GM20431 (cell line): ENCODE data around the gene SCRG1.

Experiments used
- in situ Hi-C: fragments of 300-500 bp; cut with MseI, MboI; formaldehyde crosslinking; loops from one replicate; pipeline ENCODE4 v1.15.0; 2020; ENCODE audit warnings: low sequenced_read_pairs; ENCODE audit not compliant: unreplicated experiment

Gene SCRG1

DNA sequence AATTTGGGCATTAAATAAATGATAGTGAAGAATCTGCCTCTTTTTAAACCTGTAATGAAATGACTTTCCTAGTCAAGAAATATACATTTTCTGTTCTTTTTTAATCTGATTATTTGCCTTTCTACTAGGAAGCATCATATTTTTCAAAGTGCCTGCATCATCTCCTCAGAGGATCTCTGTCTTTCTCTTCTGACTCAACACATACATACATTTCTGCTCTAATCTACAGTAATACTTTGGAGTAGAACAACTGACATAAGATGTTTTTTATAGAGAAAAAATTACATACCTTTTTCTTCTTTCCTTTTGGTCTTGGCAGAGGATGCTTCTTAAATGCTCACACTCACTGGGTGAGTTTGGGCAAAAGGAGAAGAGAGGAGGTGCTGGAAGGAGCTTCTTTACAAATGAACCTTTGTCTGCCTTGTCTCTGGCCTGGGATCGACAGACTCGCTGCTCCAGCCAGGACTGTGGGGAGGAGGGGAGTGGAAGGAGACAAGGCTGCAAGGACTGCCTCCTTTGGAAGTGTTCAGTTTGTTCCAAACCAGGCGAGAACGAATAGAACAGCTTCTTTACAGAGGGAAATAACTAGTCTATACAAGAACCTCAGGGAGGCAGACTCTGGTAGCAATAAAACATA, at the start of gene SCRG1:
Gene SCRG1 (minus strand): TSS at position 338 of the 637 bp plus-strand sequence. CDS start 7,702 bp downstream, outside the sequence.
- in situ Hi-C loops: no loop called here

GRCh38 chr4:173448103-173448502, 49.2 kb upstream of the SCRG1 start:
- in situ Hi-C loops: no loop called here

- in situ Hi-C loops: no loop called here
These were observed 47.5 kb upstream of the SCRG1 start for GRCh38 chr4:173446416-173446815.

DNA sequence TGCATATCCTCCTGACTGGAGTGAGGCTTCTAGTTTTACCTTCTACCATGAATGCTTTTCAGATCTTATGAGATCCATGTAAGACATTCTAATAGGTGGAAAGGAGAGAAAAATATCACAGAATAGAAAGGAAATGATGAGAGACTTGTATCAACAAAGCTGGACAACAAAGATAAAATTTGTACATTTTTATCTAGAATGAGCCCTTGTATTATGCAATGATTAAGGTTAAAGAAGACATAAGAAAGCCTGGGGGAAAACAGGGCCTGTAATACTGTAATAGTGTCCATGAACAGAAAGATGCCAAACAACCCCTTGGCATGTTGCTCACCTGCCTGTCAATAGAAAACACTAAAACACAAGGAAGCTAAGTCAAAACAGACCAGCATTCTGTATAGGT, 44.2 kb upstream of the SCRG1 start:
- in situ Hi-C loops: no loop called here

- in situ Hi-C loops: no loop called here
These were observed 43.5 kb upstream of the SCRG1 start for GRCh38 chr4:173442223-173442932.

- in situ Hi-C loops: no loop called here
These were observed 42.0 kb upstream of the SCRG1 start for GRCh38 chr4:173440888-173441287.

DNA sequence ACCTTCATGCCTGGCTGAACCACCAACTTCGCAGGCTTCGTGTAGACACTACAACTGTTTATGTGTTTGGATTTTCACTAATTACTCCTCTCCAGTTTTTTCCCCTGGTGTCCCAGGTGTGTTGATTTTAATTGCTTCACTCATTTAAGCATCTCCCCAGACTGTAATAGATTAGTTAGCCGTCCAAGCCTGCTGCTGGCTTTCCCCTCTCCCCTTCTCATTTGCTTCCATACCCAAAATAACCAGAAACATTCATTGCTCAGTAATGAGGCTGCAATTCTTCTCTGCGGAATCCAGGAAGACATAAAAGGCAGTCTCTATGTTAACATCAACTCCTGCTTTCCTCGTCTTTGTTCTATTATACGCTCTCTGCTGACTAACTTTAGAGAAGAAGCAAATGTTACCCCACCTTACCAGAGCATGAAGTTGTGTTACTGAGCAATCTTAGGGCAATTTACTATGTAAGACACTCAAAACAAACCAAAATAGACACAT, 37.9 kb upstream of the SCRG1 start:
- in situ Hi-C loops: no loop called here

GRCh38 chr4:173436149-173436579, 37.2 kb upstream of the SCRG1 start:
- in situ Hi-C loops: no loop called here

- in situ Hi-C loops: no loop called here
These were observed 35.3 kb upstream of the SCRG1 start for GRCh38 chr4:173434231-173434630.

DNA sequence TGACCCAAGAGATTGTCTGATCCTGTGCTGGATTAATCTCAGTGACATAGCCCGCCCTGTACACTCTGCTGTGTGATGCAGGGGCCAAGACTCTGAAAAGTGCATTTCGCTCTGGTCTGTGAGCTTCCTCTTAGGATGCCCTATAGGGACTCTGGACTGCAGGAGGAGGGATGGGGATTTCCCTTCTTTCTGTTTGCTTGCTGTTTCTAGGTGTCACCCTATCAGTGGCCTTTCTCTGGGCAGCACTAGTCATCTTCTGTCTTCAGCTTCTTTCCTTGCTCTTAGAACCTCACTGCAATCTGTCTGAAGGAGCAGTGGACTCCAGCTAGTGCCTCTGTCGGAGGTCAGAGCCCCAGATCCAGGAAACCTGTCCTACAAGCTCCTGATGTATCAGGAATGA, 34.5 kb upstream of the SCRG1 start:
- in situ Hi-C loops: no loop called here

- in situ Hi-C loops: no loop called here
These were observed 33.5 kb upstream of the SCRG1 start for GRCh38 chr4:173432430-173432829.

- in situ Hi-C loops: no loop called here
These were observed 27.1 kb upstream of the SCRG1 start for GRCh38 chr4:173426064-173426463.

DNA sequence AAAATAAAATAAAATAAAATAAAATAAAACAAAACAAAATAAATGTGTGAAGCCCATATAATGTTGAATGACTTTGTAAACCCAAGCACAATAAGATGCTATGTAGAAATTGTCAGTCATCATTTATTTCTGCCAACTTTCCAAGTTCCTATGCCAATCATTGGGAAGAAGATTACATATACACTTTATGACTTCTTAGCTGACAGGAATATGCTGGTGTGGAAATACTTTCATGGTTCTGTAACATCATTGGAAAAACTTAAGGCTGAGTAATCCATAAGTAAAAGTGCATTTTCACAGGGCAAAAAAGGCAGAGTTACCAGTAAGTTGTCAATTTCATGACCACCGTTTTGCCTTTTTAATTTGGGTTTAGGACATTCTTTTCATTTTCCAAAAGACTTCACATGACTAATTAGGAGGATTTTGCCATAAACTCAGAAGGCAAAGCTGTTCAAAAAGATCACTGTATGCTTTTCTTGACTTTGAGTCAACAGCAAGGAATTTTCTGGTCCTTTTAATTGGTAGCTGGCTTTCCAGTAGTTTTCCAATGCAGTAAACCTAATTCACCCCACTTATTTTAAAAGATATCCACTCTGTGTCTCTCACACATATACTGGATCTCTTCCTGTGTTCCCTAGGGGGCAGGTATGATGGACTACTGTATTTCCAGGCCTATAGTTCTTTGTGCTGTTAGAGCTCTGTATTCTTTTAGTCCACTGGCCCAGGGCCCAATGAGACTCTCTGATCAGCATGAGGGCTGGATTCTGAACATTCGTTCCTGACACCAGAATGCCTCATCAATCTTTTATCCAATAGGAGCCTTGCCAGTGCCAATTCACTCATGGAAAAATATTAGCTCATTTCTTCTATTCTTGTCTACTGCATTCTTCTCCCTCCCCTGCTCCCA, 26.2 kb upstream of the SCRG1 start:
- in situ Hi-C loops: loop anchor here (25.0 kb wide), 1 partner anchor 413 kb away; no protein-coding TSS in a partner anchor

- in situ Hi-C loops: loop anchor here (25.0 kb wide), 1 partner anchor 408 kb away; no protein-coding TSS in a partner anchor
These were observed 21.9 kb upstream of the SCRG1 start for GRCh38 chr4:173420801-173421200.

DNA sequence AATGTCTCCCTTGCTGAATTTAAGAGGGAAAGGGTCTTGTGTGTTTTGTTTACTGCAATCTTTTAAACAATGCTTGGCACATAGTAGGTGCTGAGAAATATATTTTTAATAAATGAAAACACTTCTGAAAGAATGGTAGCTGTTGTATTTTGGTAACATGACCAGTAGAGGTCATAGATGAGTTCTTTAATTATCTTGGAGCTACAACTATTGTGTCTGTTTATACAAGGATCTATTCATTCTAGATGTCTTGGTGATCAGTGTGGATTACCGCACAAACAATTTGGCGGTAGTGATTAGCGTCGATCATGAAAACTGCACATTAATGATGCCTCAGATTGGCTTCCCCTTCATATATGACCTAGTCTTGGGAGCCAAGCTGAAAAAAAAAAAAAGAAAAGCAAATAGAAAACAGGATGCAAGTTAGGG, 21.4 kb upstream of the SCRG1 start:
- in situ Hi-C loops: loop anchor here (25.0 kb wide), 1 partner anchor 408 kb away; no protein-coding TSS in a partner anchor

DNA sequence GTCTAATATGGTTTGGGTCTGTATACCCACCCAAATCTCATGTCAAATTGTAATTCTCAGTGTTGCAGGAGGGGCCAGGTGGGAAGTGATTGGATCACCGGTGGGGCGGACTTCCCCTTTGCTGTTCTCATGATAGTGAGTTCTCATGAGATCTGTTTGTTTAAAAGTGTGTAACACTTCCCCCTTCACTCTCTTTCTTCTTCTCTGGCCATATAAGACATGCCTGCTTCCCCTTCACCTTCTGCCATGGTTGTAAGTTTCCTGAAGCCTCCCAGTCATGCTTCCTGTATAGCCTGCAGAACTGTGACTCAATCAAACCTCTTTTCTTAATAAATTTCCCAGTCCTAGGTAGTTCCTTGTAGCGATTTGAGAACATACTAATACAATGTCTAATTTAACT, 19.7 kb upstream of the SCRG1 start:
- in situ Hi-C loops: loop anchor here (10.0 to 25.0 kb wide), 2 partner anchors 104 to 406 kb away; no protein-coding TSS in a partner anchor

- in situ Hi-C loops: loop anchor here (10.0 to 25.0 kb wide), 2 partner anchors 103 to 406 kb away; no protein-coding TSS in a partner anchor
These were observed 18.9 kb upstream of the SCRG1 start for GRCh38 chr4:173417833-173418232.

DNA sequence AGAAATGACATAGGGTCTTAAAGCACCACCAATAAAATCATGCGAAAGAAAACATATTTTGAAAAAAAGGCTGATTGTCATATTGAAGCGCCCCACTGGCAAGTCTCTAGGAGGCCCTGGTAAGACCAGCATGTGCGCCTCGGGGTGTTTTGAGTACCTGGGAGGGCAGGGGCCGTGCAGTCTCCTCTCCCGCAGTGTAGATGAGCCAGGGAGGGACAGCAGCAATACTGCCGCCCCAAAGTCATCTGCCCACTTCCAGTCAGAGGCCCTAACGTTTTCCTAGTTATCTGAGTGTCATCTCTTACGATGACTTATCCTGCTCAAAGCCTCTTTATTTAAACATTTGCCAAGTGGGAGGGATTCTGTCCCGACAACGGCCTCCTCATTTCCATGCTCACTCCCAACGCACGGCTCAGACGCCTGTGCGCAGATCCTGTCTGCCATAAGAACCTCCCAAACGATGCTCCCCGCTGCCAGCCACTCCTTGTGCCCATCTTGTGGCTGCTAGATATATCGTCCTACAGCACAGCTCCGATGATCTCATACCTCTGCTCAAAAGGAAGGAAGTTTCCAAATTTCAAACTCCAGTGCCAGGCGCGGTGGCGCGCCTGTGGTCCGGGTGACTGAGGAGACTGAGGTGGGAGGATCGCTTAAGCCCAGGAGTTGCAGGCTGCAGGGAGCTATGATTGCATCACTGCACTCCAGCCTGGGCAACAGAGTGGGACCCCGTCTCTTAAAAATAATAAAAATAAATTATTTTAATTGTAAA, 17.2 kb upstream of the SCRG1 start:
- in situ Hi-C loops: loop anchor here (10.0 to 25.0 kb wide), 2 partner anchors 101 to 404 kb away; no protein-coding TSS in a partner anchor

GRCh38 chr4:173415092-173415491, 16.2 kb upstream of the SCRG1 start:
- in situ Hi-C loops: loop anchor here (10.0 to 25.0 kb wide), 2 partner anchors 100 to 403 kb away; no protein-coding TSS in a partner anchor
